Measurements from ENCODE around the gene WDR3. TPM values are rescaled to one million over a fixed set of nuclear protein-coding genes. Genes with fewer than 3 reads are reported as not detected.

Gene WDR3
- total RNA-seq, 4 donors from 2014 or later = 7.0 to 13.2 (median 11.1) TPM

- no peak for TF ChIP-seq CTCF (IDR thresholded peaks at IDR 0.05; ENCODE audit: low read depth)
Measured at GRCh38 chr1:117976381-117976780, 46.8 kb downstream of the WDR3 start.

GRCh38 chr1:117981455-117982192 is 52.1 kb downstream of the WDR3 start:
- TF ChIP-seq CTCF (IDR thresholded peaks at IDR 0.05; ENCODE audit: low read depth) = no peak

GRCh38 chr1:117985239-117985638 is 55.7 kb downstream of the WDR3 start:
- TF ChIP-seq CTCF (IDR thresholded peaks at IDR 0.05; ENCODE audit: low read depth) = no peak

- no peak for TF ChIP-seq CTCF (IDR thresholded peaks at IDR 0.05; ENCODE audit: low read depth)
Measured at GRCh38 chr1:117985973-117986372, 56.4 kb downstream of the WDR3 start.

GRCh38 chr1:118004312-118004711 is 74.8 kb downstream of the WDR3 start:
- TF ChIP-seq CTCF (IDR thresholded peaks at IDR 0.05; ENCODE audit: low read depth) = no peak

- no peak for TF ChIP-seq CTCF (IDR thresholded peaks at IDR 0.05; ENCODE audit: low read depth)
Measured at GRCh38 chr1:118007391-118007790, 77.9 kb downstream of the WDR3 start.

GRCh38 chr1:118008011-118008410 is 78.5 kb downstream of the WDR3 start:
- TF ChIP-seq CTCF (IDR thresholded peaks at IDR 0.05; ENCODE audit: low read depth) = no peak
